Ishikawa (cell line): Measurements from ENCODE around the gene NNAT.

Experiments used
- CEBPB ChIP-seq: IDR thresholded peaks from 2 replicates; pipeline ENCODE4 v1.6.1; 2012
- CREB1 ChIP-seq: IDR thresholded peaks from 2 replicates; pipeline ENCODE4 v1.6.1; 2012; ENCODE audit warnings: low read depth
- EGR1 ChIP-seq: IDR thresholded peaks from 2 replicates; pipeline ENCODE4 v1.6.1; 2012
- EP300 ChIP-seq: IDR thresholded peaks from 2 replicates; pipeline ENCODE4 v1.6.1; 2012; ENCODE audit warnings: borderline replicate concordance
- FOXM1 ChIP-seq: IDR thresholded peaks from 2 replicates; pipeline ENCODE4 v1.6.1; 2012; ENCODE audit warnings: low read depth, borderline replicate concordance
- MAX ChIP-seq: IDR thresholded peaks from 2 replicates; pipeline ENCODE4 v1.6.1; 2012
- NFIC ChIP-seq: IDR thresholded peaks from 2 replicates; pipeline ENCODE4 v1.6.1; 2012
- RAD21 ChIP-seq: IDR thresholded peaks from 2 replicates; pipeline ENCODE4 v1.6.1; 2012; ENCODE audit warnings: low read depth
- REST ChIP-seq: IDR thresholded peaks from 2 replicates; pipeline ENCODE4 v1.6.1; 2012; ENCODE audit warnings: low read depth, mild to moderate bottlenecking
- TAF1 ChIP-seq: IDR thresholded peaks from 2 replicates; pipeline ENCODE4 v1.6.1; 2012; ENCODE audit warnings: low read depth, mild to moderate bottlenecking
- TEAD4 ChIP-seq: IDR thresholded peaks from 2 replicates; pipeline ENCODE4 v1.6.1; 2012
- USF1 ChIP-seq: IDR thresholded peaks from 2 replicates; pipeline ENCODE4 v1.6.1; 2012
- YY1 ChIP-seq: IDR thresholded peaks from 2 replicates; pipeline ENCODE4 v1.6.1; 2012; ENCODE audit warnings: low read depth
- ZBTB7A ChIP-seq: IDR thresholded peaks from 2 replicates; pipeline ENCODE4 v1.6.1; 2012; ENCODE audit warnings: low read depth

GRCh38 chr20:37544386-37544785 is 23.3 kb downstream of the NNAT start:
- no peak for TF ChIP-seq REST
- no peak for TF ChIP-seq EP300
- TF ChIP-seq CEBPB = no peak
- TF ChIP-seq FOXM1 = no peak
- TF ChIP-seq NFIC = no peak
- TF ChIP-seq YY1 = no peak
- TF ChIP-seq TAF1 = no peak
- no peak for TF ChIP-seq CREB1
- TF ChIP-seq MAX = no peak
- no peak for TF ChIP-seq TEAD4
- TF ChIP-seq ZBTB7A = no peak
- no peak for TF ChIP-seq EGR1
- no peak for TF ChIP-seq USF1
- TF ChIP-seq RAD21 = no peak
